ENCODE results near the gene DGKZ.

Gene DGKZ

DNA sequence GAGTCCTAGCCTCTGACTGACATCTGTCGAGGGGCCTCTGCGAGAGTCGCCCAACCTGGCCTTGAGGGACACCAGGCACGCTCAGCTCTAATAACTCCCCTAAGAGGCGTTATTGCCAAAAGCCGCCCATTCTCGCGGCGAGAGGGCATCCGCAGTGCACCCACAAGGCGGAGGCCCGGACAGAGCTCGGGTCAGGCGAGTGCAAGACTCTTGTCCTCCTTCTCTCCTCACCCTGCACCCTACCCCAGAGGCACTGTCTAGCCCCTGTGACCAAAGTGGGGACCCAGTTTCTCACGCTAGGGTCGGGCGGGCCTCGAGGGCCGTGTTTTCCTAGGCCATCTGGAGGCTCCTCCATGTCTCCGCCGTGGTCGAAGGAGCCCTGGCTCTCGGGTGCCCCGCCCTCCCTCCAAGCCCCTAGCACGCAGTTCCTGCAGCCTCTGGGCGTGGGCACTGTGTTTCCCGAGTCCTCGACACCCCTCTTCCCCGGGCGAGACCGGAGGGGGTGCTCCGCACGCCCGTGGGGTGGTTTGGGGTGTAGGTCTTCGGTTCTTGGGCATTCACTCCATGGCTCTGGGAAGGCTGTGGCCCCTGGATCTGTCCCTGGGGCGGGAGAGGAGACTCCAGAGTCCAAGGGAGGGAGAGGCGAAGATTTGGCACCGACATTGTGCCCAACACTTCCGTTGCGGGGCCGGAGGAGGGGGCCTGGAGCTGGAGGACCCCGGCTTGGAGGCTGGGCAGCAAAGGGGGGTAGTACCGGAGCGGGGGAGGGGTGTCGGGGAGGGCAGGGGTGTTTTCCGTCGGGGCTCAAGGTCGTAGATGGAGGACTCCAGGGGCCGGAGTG lies 43.3 kb downstream of the DGKZ start:
- peak overlapping the region; percentile 47 for H3K4me3 ChIP-seq (ENCODE audit: extremely low read depth, insufficient read depth, low read length, poor library complexity, severe bottlenecking)
- no peaks in the 10 kb centered on the region for H3K9me3 ChIP-seq (ENCODE audit: control insufficient read depth, low read length)
- no peak overlapping the region for H3K27ac ChIP-seq (ENCODE audit: low read depth, low read length, severe bottlenecking)
- no peaks in the 10 kb centered on the region for H3K36me3 ChIP-seq (ENCODE audit: control insufficient read depth, insufficient read depth, low read length)
- H3K4me1 ChIP-seq (ENCODE audit: control insufficient read depth, insufficient read depth, low read length, poor library complexity, severe bottlenecking): peaks cover 27% of the 10 kb centered on the region
- WGBS, 2 experiments (ENCODE audit: insufficient coverage in 2 of 2): 9 to 10% methylated on average over 31 of the region's 49 CpGs

DNA sequence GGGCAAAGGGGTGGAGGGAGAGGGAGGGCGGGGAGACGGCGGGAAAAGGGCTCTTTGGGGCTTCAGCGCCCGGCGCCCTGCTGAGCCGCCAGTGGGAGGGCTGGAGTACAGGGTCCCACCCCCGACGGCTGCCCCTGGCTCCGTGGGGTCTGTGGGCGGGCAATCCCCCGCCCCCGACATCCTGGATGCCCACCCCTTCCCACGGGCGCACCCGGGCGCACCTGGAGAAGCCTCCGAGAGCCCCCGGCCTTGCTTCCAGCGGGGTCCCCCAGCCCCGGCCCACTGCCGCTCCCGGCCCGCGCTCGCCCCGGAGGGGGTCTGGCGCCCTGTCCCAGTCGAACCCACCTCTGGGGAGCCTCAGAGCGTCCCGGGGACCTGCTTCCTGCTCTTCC lies 43.9 kb downstream of the DGKZ start:
- no peaks in the 10 kb centered on the region for H3K9me3 ChIP-seq (ENCODE audit: control insufficient read depth, low read length)
- H3K4me1 ChIP-seq (ENCODE audit: control insufficient read depth, insufficient read depth, low read length, poor library complexity, severe bottlenecking): peaks cover 27% of the 10 kb centered on the region
- no peak overlapping the region for H3K27ac ChIP-seq (ENCODE audit: low read depth, low read length, severe bottlenecking)
- 2 to 7% methylated on average over 8 to 24 of the region's 31 CpGs for WGBS, 2 experiments (ENCODE audit: insufficient coverage in 2 of 2)
- H3K36me3 ChIP-seq (ENCODE audit: control insufficient read depth, insufficient read depth, low read length): no peaks in the 10 kb centered on the region
- peak overlapping the region; percentile 47 for H3K4me3 ChIP-seq (ENCODE audit: extremely low read depth, insufficient read depth, low read length, poor library complexity, severe bottlenecking)

DNA sequence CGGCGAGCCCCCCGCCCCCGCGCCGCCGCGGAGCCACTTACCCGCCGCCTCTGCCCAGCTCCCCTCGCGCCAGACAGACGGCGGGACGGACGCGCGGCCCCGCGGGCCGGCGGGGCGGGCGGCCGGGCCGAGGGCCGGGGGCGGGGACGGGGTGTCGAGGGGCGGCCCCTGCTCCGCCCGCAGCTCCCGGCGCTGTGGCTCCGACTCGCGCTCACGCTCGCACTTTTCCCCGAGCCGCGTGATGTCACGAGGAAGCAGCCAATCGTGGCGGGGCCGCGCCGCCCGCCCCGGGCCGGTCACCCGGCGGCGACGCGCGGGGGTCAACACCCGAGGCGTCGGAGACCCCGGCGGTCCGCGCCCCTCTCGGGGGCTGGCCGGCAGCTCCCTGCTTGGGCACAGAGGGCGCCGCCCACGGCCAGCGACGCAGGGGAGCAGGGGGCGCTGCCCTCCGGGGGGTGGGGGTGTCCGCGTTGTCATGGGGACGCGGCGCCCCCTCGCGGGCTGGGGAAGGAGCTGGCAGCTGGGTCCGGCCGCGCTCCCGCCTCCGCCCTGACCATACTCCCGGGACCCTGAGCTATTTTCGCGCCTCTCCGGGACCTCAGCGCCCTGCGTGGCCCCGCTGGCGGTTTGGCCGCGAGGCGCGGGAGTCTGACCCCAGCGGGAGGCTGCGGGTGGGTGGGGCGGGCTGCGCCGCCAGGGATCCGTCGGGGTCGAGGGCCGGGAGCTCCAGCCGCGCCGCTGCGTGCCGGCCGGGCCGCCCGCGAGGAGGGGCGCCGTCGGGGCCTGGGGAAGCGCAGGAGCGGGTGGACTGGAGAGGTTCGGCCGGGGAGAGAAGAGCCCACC lies 44.5 kb downstream of the DGKZ start, which contains the start of gene CHRM4:
CHRM4 (minus strand) TSS at position 199 of the 843 bp plus-strand sequence. CDS start 5,219 bp downstream, outside the sequence.
- 0 to 1% methylated on average over 50 to 89 of the region's 123 CpGs for WGBS, 2 experiments (ENCODE audit: insufficient coverage in 2 of 2)
- Histone ChIP-seq H3K9me3 (ENCODE audit: control insufficient read depth, low read length) (no peaks in the 10 kb centered on the region), H3K27ac (ENCODE audit: low read depth, low read length, severe bottlenecking) (no peak within 1 kb of the TSS), H3K36me3 (ENCODE audit: control insufficient read depth, insufficient read depth, low read length) (peaks cover 2% of the 10 kb centered on the region), H3K4me1 (ENCODE audit: control insufficient read depth, insufficient read depth, low read length, poor library complexity, severe bottlenecking) (peaks cover 27% of the 10 kb centered on the region), H3K4me3 (ENCODE audit: extremely low read depth, insufficient read depth, low read length, poor library complexity, severe bottlenecking) (peak within 1 kb of the TSS; percentile 47)

DNA sequence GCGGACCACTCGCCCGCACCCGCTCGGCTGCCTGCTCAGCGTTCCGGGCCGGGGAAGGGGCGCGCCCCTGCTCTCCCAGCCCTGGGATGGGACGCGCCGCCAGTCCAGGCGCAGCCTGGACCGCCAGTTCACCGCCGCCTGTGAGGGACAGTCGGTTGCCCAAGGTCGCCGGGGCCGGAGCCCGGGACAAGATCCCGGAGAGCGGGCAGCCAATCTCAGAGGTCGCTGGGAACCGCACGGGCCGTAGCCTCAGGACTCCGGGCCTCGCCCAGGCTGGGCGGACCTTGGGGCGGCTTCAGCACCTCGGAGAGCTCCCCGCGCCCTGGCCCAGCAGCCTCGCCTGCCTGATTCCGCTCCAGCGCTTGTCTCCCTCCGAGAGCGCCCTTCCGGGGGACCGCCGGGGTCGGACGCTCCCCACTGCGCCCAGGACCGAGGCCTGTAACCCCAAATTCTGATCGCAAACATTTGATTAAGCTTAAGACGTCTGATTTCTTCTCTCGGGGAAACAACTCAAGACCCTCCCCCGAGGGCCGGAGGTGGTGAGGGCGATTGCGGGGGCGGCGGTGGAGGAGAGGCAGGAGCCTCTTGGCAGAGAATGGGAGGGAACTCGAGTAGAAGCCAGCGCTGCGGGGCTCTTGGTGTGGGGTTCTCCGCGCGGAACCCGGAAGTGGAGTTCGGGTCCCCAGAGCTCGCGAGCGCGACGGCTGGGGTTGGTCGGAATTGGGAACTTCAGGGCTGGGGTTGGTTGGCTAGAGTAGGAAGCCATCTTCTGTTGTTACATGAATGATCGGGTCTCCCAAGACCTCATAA lies 45.4 kb downstream of the DGKZ start:
- 3 to 4% methylated on average over 48 to 66 of the region's 71 CpGs for WGBS, 2 experiments (ENCODE audit: insufficient coverage in 2 of 2)
- peaks cover 11% of the 10 kb centered on the region for H3K36me3 ChIP-seq (ENCODE audit: control insufficient read depth, insufficient read depth, low read length)
- H3K9me3 ChIP-seq (ENCODE audit: control insufficient read depth, low read length): no peaks in the 10 kb centered on the region
- H3K27ac ChIP-seq (ENCODE audit: low read depth, low read length, severe bottlenecking): no peak overlapping the region
- peaks cover 24% of the 10 kb centered on the region for H3K4me1 ChIP-seq (ENCODE audit: control insufficient read depth, insufficient read depth, low read length, poor library complexity, severe bottlenecking)
- peak overlapping the region; percentile 47 for H3K4me3 ChIP-seq (ENCODE audit: extremely low read depth, insufficient read depth, low read length, poor library complexity, severe bottlenecking)

DNA sequence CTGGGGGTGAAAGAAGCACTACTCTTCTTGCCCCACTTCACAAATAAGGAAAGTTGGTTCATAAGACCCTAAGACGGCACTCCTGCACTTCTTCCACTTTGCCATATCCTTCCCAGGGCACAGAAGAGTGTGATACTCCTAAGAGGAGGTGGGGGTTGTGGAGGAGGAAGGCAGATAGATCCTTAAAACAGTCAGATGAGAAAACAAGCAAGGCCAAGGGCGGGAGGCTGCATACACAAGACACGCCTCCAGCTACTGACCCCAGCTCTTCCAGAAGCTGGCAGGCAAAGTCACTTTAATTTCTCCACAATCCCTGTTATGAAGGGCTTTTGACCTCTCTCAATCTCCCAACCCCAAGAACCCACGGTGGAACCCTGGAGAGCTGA lies 46.0 kb downstream of the DGKZ start:
- Histone ChIP-seq H3K36me3 (ENCODE audit: control insufficient read depth, insufficient read depth, low read length) (peaks cover 16% of the 10 kb centered on the region), H3K4me1 (ENCODE audit: control insufficient read depth, insufficient read depth, low read length, poor library complexity, severe bottlenecking) (peaks cover 18% of the 10 kb centered on the region), H3K4me3 (ENCODE audit: extremely low read depth, insufficient read depth, low read length, poor library complexity, severe bottlenecking) (peak overlapping the region; percentile 23), H3K9me3 (ENCODE audit: control insufficient read depth, low read length) (no peaks in the 10 kb centered on the region), H3K27ac (ENCODE audit: low read depth, low read length, severe bottlenecking) (no peak overlapping the region)
- WGBS, 2 experiments (ENCODE audit: insufficient coverage in 2 of 2): 80% methylated on average over 2 of the region's 4 CpGs; no CpG with 5 or more reads in 1 of the 2 experiments

DNA sequence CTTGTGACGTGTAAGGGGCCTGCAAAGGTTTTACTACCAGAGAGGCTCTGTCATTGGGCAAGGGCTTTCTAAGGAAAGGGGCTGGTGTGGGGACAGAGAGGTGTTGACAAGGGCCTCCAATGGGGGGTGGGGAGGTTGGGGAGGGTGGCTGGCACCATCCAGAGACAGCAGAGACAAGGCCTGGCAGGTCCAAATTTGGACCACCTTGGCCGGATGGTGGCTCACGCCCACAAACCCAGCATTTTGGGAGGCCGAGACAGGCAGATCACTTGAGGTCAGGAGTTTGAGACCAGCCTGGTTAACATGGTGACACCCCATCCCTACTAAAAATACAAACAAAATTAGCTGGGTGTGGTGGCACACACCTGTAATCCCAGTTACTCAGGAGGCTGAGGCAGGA lies 46.5 kb downstream of the DGKZ start:
- Histone ChIP-seq H3K36me3 (ENCODE audit: control insufficient read depth, insufficient read depth, low read length) (peaks cover 16% of the 10 kb centered on the region), H3K27ac (ENCODE audit: low read depth, low read length, severe bottlenecking) (no peak overlapping the region), H3K4me3 (ENCODE audit: extremely low read depth, insufficient read depth, low read length, poor library complexity, severe bottlenecking) (no peak overlapping the region), H3K4me1 (ENCODE audit: control insufficient read depth, insufficient read depth, low read length, poor library complexity, severe bottlenecking) (peaks cover 13% of the 10 kb centered on the region), H3K9me3 (ENCODE audit: control insufficient read depth, low read length) (no peaks in the 10 kb centered on the region)
- WGBS, 2 experiments (ENCODE audit: insufficient coverage in 2 of 2): 93 to 95% methylated on average over 3 to 4 of the region's 4 CpGs

DNA sequence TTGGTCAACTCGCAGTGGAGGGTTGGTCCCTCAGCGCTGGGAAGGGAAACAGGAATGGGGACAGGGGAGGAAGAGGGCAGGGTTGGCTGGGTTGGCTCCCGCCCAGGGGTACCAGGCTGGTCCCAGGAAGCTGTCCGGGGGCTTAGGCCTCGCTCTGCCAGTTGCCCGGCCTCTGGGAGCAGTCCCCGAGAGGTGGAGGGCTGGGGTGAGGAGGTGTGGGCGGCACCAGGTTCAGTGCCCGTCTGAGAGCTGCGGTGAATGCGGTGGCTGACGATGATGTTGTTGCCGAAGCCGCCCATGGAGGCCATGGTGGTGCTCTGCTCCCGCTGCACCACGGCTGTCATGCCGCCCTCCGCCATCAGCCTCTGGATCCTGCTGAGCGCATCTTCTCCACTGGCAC lies 50.3 kb downstream of the DGKZ start:
- no peak overlapping the region for H3K27ac ChIP-seq (ENCODE audit: low read depth, low read length, severe bottlenecking)
- WGBS, 2 experiments (ENCODE audit: insufficient coverage in 2 of 2): 93 to 98% methylated on average over 12 to 17 of the region's 19 CpGs

DNA sequence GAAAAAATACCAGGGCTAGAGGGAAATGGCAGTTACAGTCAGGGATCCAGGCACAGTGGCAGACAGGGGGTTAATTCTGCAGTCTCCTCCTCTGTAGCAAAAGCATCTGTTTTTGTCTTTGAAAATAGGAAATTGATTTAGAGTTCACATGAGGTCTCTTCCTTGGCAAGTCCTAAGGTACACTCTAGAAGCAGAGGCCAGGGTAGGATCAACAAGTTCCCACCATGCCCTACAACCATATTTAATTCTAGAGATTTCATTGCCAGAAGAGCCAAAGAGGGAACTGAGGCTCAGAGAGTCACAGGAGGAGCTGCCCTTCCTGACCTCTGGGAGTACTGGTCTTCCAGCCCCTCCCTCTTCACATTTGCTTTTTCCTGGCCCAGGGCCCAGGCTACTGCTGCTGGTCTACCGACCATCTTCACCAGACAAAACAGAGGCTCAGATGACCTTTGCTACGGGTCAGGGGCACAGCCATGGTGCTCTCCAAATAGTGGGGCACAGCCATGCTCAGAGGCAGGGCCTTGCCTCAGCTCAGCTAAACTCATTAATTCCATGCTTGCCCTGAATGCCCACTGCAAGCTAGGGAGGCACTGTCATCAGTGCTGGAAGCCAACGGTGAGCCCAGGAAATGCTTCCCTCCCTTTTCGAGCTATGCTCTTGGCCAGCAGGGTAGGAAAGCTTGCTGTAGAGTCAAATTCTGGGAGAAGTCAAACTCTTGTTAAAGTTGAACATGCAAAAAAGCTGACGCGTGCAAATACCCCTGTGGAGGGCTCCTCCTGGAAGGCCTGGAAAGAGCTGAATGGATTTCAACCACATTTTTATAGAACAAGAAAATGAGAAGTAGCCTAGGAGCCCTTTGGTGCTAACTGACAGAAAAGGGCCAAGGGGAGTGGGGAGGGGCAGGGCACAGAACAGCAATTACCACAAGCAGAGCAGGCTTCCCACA lies 56.0 kb downstream of the DGKZ start:
- 92 to 93% methylated on average over 4 of the region's 6 CpGs for WGBS, 2 experiments (ENCODE audit: insufficient coverage in 2 of 2)
- Histone ChIP-seq H3K36me3 (ENCODE audit: control insufficient read depth, insufficient read depth, low read length) (peaks cover 64% of the 10 kb centered on the region), H3K27ac (ENCODE audit: low read depth, low read length, severe bottlenecking) (no peak overlapping the region), H3K9me3 (ENCODE audit: control insufficient read depth, low read length) (no peaks in the 10 kb centered on the region), H3K4me1 (ENCODE audit: control insufficient read depth, insufficient read depth, low read length, poor library complexity, severe bottlenecking) (no peaks in the 10 kb centered on the region), H3K4me3 (ENCODE audit: extremely low read depth, insufficient read depth, low read length, poor library complexity, severe bottlenecking) (no peak overlapping the region)

More for the DNA sequence above, 50.3 kb downstream of the DGKZ start:
- peaks cover 34% of the 10 kb centered on the region for H3K36me3 ChIP-seq (ENCODE audit: control insufficient read depth, insufficient read depth, low read length)
- no peak overlapping the region for H3K4me3 ChIP-seq (ENCODE audit: extremely low read depth, insufficient read depth, low read length, poor library complexity, severe bottlenecking)
- no peaks in the 10 kb centered on the region for H3K4me1 ChIP-seq (ENCODE audit: control insufficient read depth, insufficient read depth, low read length, poor library complexity, severe bottlenecking)
- no peaks in the 10 kb centered on the region for H3K9me3 ChIP-seq (ENCODE audit: control insufficient read depth, low read length)

DNA sequence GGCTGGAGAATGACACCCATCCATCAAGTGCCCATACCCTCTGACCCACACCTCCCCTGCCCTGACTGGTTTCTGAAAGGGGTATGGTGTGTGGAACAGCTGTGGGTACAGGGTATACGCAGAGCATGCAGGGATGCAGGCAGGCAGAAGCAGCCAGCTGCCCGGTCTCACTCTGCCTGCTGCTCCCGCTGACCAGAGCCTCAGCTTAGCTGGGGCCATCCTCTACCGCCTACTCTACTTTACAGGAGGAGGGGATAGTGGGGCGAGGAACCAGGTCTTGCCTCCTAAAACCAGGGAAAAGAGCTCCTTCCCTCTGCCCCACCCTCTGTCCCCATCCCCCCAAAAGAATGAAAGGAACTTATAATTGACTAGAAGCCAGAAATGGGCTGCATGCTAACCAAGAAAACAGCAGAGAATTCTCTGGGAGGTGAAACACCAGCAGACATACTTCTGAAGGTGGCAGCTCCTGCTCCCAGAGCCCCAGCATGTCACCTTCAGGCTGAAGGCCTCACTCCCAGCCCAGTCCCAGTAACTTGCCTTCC lies 57.3 kb downstream of the DGKZ start:
- peaks cover 77% of the 10 kb centered on the region for H3K36me3 ChIP-seq (ENCODE audit: control insufficient read depth, insufficient read depth, low read length)
- no peaks in the 10 kb centered on the region for H3K9me3 ChIP-seq (ENCODE audit: control insufficient read depth, low read length)
- whole genome bisulfite sequencing, 2 experiments (ENCODE audit: insufficient coverage in 2 of 2): 100% methylated on average over 2 of the region's 5 CpGs; no CpG with 5 or more reads in 1 of the 2 experiments
- no peaks in the 10 kb centered on the region for H3K4me1 ChIP-seq (ENCODE audit: control insufficient read depth, insufficient read depth, low read length, poor library complexity, severe bottlenecking)
- H3K4me3 ChIP-seq (ENCODE audit: extremely low read depth, insufficient read depth, low read length, poor library complexity, severe bottlenecking): no peak overlapping the region
- no peak overlapping the region for H3K27ac ChIP-seq (ENCODE audit: low read depth, low read length, severe bottlenecking)
